ENCODE data around the gene THSD4.
A peak's percentile ranks its signal among the peaks of the same experiment; 100 is the strongest.

THSD4 gene

GRCh38 chr15:71114887-71115566, at the start of gene THSD4:
THSD4 (plus strand) TSS chr15:71115471.
- Histone ChIP-seq H3K79me2 (ENCODE audit: insufficient read depth, low read length) (no peaks in the 10 kb centered on the region), H3K27me3 (ENCODE audit: insufficient read depth, low read length) (no peaks in the 10 kb centered on the region), H2AFZ (ENCODE audit: low read length) (no peak within 1 kb of the TSS), H3K27ac (ENCODE audit: low read depth, low read length, poor library complexity, severe bottlenecking) (no peak within 1 kb of the TSS), H3K9me2 (ENCODE audit: low read depth, low read length) (no peaks in the 10 kb centered on the region), H4K20me1 (ENCODE audit: insufficient read depth, low read length) (no peaks in the 10 kb centered on the region), H3F3A (ENCODE audit: insufficient read depth, low read length) (no peaks in the 10 kb centered on the region), H3K4me1 (ENCODE audit: insufficient read depth, low read length, severe bottlenecking) (peaks cover 4% of the 10 kb centered on the region), H3K4me2 (ENCODE audit: low read length) (peak within 1 kb of the TSS; percentile 41), H3K9ac (ENCODE audit: low read length) (no peak within 1 kb of the TSS), H3K9me3 (ENCODE audit: low read length) (no peaks in the 10 kb centered on the region), H3K36me3 (ENCODE audit: insufficient read depth, low read length) (no peaks in the 10 kb centered on the region), H3K4me3 (ENCODE audit: low read depth, low read length, poor library complexity, severe bottlenecking) (peak within 1 kb of the TSS; percentile 32)
- TF ChIP-seq EZH2 (IDR thresholded peaks at IDR 0.05; ENCODE audit: borderline replicate concordance, low read length) (no peak), CTCF (IDR thresholded peaks at IDR 0.05; ENCODE audit: low read length) (peak; percentile 85)

GRCh38 chr15:71066983-71067382, 48.3 kb upstream of the THSD4 start:
- no peaks in the 10 kb centered on the region for H3F3A ChIP-seq (ENCODE audit: insufficient read depth, low read length)
- H4K20me1 ChIP-seq (ENCODE audit: insufficient read depth, low read length): no peaks in the 10 kb centered on the region
- H3K9ac ChIP-seq (ENCODE audit: low read length): no peak overlapping the region
- H3K4me1 ChIP-seq (ENCODE audit: insufficient read depth, low read length, severe bottlenecking): no peaks in the 10 kb centered on the region
- no peak for TF ChIP-seq CTCF (IDR thresholded peaks at IDR 0.05; ENCODE audit: low read length)
- TF ChIP-seq EZH2 (IDR thresholded peaks at IDR 0.05; ENCODE audit: borderline replicate concordance, low read length): no peak
- H3K27me3 ChIP-seq (ENCODE audit: insufficient read depth, low read length): no peaks in the 10 kb centered on the region
- no peak overlapping the region for H3K4me2 ChIP-seq (ENCODE audit: low read length)
- no peak overlapping the region for H3K27ac ChIP-seq (ENCODE audit: low read depth, low read length, poor library complexity, severe bottlenecking)
- H3K9me3 ChIP-seq (ENCODE audit: low read length): no peaks in the 10 kb centered on the region
- H2AFZ ChIP-seq (ENCODE audit: low read length): no peak overlapping the region
- no peaks in the 10 kb centered on the region for H3K36me3 ChIP-seq (ENCODE audit: insufficient read depth, low read length)
- H3K9me2 ChIP-seq (ENCODE audit: low read depth, low read length): no peaks in the 10 kb centered on the region
- no peaks in the 10 kb centered on the region for H3K79me2 ChIP-seq (ENCODE audit: insufficient read depth, low read length)
- no peak overlapping the region for H3K4me3 ChIP-seq (ENCODE audit: low read depth, low read length, poor library complexity, severe bottlenecking)

- Histone ChIP-seq H3K9ac (ENCODE audit: low read length) (no peak overlapping the region), H3K79me2 (ENCODE audit: insufficient read depth, low read length) (no peaks in the 10 kb centered on the region), H3K27ac (ENCODE audit: low read depth, low read length, poor library complexity, severe bottlenecking) (no peak overlapping the region), H3F3A (ENCODE audit: insufficient read depth, low read length) (no peaks in the 10 kb centered on the region), H4K20me1 (ENCODE audit: insufficient read depth, low read length) (no peaks in the 10 kb centered on the region), H3K9me2 (ENCODE audit: low read depth, low read length) (no peaks in the 10 kb centered on the region), H3K4me1 (ENCODE audit: insufficient read depth, low read length, severe bottlenecking) (no peaks in the 10 kb centered on the region), H3K4me2 (ENCODE audit: low read length) (no peak overlapping the region), H3K4me3 (ENCODE audit: low read depth, low read length, poor library complexity, severe bottlenecking) (no peak overlapping the region), H3K36me3 (ENCODE audit: insufficient read depth, low read length) (no peaks in the 10 kb centered on the region), H2AFZ (ENCODE audit: low read length) (no peak overlapping the region), H3K27me3 (ENCODE audit: insufficient read depth, low read length) (no peaks in the 10 kb centered on the region), H3K9me3 (ENCODE audit: low read length) (no peaks in the 10 kb centered on the region)
- no peak for TF ChIP-seq EZH2 (IDR thresholded peaks at IDR 0.05; ENCODE audit: borderline replicate concordance, low read length)
- no peak for TF ChIP-seq CTCF (IDR thresholded peaks at IDR 0.05; ENCODE audit: low read length)
These were observed 45.6 kb upstream of the THSD4 start for GRCh38 chr15:71069693-71070092.
